Non-pigmented ciliary epithelial cell (primary cell): ENCODE results near the gene SCGB3A1.

Experiments
- DNase-seq: peaks from one replicate; pipeline ENCODE4 v3.0.0-alpha.2; 2010; ENCODE audit warnings: low read depth

SCGB3A1 gene

DNA sequence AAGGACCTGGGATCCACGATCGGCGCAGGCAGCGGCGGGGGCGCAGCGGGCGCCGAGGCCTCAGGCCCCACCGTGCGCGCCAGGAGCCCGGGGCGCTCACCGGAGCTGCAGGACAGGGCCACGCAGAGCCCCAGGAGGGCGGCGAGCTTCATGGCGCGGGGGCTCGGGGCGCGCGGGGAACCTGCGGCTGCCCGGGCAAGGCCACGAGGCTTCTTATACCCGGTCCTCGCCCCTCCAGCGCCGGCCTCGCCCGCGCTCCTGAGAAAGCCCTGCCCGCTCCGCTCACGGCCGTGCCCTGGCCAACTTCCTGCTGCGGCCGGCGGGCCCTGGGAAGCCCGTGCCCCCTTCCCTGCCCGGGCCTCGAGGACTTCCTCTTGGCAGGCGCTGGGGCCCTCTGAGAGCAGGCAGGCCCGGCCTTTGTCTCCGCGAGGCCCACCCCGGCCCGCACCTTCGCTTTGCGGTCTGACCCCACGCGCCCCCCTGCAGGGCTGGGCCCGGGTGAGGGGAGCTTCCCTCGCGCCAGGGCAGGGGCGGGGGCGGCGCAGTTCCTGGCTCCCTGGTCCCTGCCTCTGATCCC is at the start of gene SCGB3A1:
Gene SCGB3A1 (minus strand): TSS at position 189 of the 577 bp plus-strand sequence. CDS start 37 bp downstream, at position 152.
- no peak for DNase-seq

DNA sequence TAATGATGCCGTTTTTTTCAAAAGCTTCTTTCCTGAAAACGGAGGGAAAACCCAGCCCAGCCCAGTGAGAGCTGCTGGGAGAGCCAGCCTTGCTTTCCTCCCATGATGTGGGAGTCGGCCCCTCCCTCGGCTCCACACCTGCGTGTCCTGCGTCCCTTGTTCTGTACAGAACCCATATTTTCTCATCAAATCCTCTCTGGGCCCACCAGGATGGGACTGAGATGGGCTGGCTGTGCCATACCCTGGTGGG is 49.2 kb upstream of the SCGB3A1 start:
- no peak for DNase-seq

GRCh38 chr5:180639741-180640610 is 48.7 kb upstream of the SCGB3A1 start:
- DNase-seq: no peak

GRCh38 chr5:180639287-180639686 is 48.0 kb upstream of the SCGB3A1 start:
- no peak for DNase-seq

DNA sequence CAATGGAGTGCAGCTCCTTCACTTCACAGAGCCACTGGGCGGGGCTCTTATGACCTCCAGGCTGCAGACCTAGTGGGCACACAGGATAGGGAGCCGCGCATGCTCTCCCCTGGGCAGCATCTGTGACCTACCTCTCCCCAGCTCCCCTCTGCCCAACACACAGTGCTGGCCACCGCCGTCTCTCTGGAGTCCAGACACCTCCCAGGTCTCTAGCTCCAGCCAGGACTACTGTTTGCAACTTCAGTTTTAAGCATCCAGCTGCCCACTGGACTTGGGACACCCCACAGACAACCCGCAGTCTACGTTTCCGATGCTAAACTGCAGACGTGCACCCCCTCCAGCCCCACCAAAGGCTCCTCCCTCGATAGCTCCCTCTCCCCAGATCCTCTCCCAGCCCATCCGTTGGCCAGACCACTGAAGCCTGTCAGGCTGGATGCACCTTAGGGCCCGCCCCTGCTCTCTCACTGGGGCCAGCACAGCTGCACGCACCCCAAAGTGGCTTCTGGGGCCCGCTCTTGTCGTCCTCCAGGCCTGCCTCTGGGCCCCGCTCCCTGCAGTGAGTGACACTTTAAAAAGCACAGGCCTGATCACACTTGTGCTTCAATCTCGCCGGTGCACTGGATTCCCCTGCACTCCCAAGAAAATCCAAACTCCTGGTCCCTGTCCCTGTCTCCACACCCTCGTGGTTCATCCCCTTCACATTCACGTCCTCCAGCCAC is 46.8 kb upstream of the SCGB3A1 start:
- no peak for DNase-seq

GRCh38 chr5:180636403-180637075 is 45.2 kb upstream of the SCGB3A1 start:
- no peak for DNase-seq

DNA sequence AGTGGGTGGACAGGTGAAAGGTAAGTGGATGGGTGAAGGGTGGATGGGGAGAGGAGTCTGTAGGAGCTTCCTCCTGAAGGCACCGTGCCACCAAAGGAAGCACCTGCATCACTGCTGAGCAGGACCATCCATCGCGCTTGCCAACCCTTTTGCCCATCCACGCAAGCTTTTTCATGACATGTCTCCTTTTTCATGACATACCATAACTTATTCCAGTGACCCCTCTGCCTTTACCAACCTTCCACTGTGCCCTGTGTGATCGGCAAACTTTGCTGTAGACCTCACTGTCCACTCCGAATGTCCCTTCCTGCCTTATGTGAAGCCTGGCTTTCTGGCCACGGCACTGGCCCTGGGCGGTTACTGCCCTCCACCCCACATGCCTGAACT is 44.7 kb upstream of the SCGB3A1 start:
- no peak for DNase-seq

- no peak for DNase-seq
These were observed 42.2 kb upstream of the SCGB3A1 start for GRCh38 chr5:180633283-180634177.

DNA sequence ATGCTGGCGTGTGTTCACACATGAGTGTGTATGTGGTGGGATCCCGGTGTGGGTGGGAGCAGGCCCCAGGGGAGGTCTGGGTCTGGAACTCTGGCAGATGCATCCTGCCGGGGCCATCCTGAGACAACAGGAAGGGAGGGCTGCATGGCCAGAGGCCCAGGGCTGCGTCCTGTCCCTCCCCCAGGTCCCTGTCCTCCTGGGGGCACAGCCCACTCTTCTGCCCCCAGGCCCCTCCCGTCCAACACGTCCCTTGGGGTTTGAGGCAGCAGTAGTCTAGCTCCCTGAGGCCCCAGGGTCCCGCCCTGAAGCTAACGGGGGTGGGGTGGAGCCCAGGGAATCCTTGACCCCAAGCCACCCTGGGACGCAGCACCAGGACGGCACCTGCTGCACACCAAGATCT is 41.5 kb upstream of the SCGB3A1 start:
- no peak for DNase-seq

DNA sequence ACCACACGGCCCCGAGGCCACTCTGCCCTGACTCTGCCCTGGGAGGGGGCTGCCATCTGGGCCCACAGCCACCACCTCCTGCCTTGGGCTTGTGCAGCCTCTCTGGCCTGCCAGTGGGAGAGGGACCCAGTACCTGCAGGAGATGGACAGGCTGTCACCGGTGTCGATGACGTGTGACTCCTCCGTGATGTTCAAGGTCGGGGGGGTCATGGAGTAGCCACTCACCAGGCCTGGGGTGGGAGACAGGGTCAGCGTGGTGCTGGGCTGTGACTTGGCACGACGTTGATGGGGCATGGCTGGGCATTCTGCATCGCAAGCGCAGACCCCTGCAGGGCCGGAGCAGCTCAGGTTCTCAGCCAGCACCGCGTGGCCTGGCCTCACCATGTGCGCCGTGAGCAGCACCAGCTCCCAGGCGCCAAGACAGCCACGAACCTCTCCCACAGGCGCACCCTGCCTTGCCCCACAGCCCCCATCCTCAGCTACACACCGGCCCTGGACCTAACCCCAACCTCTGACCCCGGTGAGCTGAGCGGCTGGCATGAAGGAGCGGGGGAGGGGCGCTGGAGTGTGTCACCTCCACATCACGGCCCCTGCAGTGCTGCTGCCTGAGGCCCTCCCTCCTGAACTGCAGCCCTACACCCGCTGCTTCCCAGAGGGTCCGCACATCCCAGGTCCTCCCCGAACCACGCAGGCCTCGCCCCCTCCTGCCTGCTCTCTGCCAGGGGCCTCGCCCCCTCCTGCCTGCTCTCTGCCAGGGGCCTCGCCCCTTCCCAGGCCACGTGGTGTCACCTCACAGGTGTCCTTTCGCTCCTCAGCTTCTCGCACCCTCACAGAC is 40.5 kb upstream of the SCGB3A1 start:
- no peak for DNase-seq

GRCh38 chr5:180630426-180630825 is 39.1 kb upstream of the SCGB3A1 start:
- DNase-seq: no peak

DNA sequence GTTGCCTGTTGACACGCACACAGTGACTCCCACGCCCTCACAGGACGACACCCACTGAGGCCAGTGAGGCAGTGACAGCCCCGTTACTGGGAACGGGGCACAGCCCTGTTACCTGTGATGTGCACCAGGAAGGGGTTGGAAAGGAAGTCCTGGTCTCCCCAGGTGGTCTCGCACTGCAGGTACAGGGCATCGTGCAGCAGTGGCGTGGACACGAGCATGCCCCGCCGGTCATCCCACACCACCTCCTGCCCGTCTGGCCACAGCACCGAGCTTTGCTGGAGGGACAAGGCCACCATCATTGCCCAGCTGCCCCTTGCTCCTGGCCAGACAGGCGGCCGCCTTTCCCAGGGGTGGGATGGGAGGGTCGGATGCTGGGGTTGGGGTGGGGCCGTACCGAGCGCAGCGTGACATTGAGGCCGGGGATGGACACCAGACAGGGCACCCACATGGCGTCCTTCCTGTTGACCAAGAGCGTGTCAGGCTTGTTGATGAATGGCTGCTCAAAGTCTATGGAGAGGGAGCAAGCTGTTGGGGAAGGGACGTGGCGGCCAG is 38.6 kb upstream of the SCGB3A1 start:
- DNase-seq: no peak

GRCh38 chr5:180628827-180629750 is 37.8 kb upstream of the SCGB3A1 start:
- no peak for DNase-seq

GRCh38 chr5:180628211-180628610 is 36.9 kb upstream of the SCGB3A1 start:
- no peak for DNase-seq

DNA sequence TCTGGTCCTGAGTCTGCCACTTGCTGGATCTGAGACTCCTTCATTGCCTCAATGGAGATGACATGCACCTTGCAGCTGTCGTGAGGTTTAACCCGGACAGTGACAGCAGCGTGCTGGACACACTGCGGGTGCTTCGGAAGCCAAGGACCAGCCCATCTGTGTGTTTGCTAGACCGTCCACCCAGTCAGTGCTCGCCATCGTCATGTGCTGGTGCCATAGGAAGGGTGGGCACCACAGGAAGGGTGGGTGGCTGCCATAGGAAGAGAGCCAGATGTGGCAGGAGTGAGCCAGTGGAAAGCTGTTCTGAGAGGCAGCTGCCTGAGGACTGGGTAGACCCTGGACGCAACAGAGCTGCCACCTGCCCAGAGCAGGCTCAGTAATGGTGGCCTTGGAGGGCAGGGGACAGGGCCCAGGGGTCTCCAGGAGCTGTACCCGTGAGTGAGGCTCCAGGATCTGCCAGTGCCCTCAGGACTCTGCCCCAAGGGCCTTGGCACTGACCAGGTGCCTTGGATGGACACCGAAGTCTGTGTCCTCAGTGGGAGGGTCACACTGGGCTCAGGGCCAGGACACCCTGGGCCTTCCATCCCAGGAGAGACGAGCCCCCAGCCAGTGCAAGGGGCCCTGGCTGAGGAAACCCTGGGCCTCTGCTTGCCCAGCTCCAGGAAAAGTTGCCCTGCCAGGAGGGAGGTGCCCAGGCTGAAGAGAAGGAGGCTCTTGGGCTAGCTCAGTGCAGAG is 36.3 kb upstream of the SCGB3A1 start:
- no peak for DNase-seq

DNA sequence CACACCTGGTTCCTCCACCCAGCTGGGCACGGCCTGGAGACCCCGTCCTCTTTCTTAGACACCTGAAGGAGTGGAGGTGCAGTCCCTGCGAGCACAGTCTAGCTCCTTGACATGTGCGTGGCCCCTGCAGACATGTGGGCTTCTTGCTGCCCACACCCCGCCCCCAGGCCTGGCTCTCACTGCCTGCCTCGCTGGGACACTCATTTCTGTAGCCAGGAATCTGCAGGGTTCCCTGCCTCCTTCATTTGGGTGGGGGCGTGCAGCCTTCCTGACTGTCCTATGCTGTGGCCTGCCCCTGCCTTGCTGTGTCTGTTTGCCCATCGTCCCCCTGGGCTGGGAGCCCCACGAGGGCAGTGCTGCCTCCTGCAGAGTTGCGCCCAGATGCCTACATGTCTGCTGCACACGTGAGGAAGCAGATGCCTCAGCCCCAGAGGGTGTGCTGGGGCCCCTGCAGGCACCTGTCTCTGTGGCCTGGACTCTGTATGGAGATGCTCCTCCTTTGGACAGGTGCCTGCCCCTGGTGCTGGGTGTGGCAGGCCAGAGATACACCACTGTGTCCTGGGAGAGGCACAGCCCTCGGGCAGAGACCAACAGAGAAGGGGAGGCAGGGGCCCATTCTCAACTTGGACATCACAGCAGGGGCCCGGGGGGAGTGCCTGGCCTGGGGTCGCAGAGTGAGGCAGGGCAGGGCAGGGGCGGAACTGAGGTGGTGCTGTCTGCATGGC is 35.5 kb upstream of the SCGB3A1 start:
- DNase-seq: no peak

GRCh38 chr5:180625791-180626660 is 34.7 kb upstream of the SCGB3A1 start:
- no peak for DNase-seq
